HepG2 (cell line): ENCODE data around the gene HDGFL1.

Experiments
- CEBPB ChIP-seq: IDR thresholded peaks from 2 replicates; pipeline ENCODE4 v1.6.1; 2011; ENCODE audit warnings: low read depth, low read length, improper control_type of control experiment, borderline replicate concordance
- SMC3 ChIP-seq: IDR thresholded peaks from 2 replicates; pipeline ENCODE4 v1.6.1; 2011; ENCODE audit warnings: low read length, improper control_type of control experiment
- TF ChIP-seq, protein P1 (sequence below): sonication (generic); formaldehyde crosslinking; IDR thresholded peaks from 2 replicates; pipeline ENCODE4 v1.4.0; 2020; ENCODE audit warnings: missing genetic modification reagents

DNA sequence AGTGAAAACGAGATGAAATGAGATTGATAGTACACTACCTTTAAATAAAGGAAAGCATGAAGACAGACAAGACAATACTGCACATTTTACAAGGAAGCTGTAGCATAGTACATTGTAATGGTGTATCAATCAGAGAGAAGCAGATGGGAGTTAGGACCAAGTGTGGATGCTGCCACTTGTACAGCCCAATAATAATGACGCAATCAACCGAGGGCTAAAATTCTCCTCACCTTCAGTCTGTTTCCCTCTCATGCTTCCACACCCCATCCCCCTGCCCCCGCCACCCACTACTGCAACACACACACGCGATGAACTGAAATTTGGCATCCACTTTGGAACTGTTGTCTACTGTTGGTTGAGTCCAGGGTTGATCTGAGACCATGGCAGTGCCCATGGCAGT, 12.4 kb upstream of the HDGFL1 start:
- TF ChIP-seq, protein P1, sequence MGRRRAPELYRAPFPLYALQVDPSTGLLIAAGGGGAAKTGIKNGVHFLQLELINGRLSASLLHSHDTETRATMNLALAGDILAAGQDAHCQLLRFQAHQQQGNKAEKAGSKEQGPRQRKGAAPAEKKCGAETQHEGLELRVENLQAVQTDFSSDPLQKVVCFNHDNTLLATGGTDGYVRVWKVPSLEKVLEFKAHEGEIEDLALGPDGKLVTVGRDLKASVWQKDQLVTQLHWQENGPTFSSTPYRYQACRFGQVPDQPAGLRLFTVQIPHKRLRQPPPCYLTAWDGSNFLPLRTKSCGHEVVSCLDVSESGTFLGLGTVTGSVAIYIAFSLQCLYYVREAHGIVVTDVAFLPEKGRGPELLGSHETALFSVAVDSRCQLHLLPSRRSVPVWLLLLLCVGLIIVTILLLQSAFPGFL, result no peak
- TF ChIP-seq CEBPB, result peak; percentile 58; the same call in 1 of the 2 replicates
- no peak for TF ChIP-seq SMC3
